K562 (cell line): ENCODE results near the gene ARHGAP26.

Experiments
- ATF3 ChIP-seq, 2 experiments: fragments of 450-650 bp in 1 of 2; sonication (generic) in 1 of 2; formaldehyde crosslinking in 1 of 2; IDR thresholded peaks in 1 of 2; conservative IDR thresholded peaks in 1 of 2; 2 replicates each; pipeline versions ENCODE4 v1.6.1 to v1.8.1; 2016 to 2023; ENCODE audit warnings: mild to moderate bottlenecking in 2 of 2, moderate library complexity in 2 of 2, inconsistent platforms in 1 of 2, missing genetic modification reagents in 1 of 2
- HMGXB4 ChIP-seq: sonication (generic); formaldehyde crosslinking; IDR thresholded peaks from 2 replicates; pipeline ENCODE4 v1.8.1; 2023; ENCODE audit warnings: mild to moderate bottlenecking, missing genetic modification reagents
- MEF2D ChIP-seq: conservative IDR thresholded peaks from 2 replicates; pipeline ENCODE4 v1.6.1; 2016; ENCODE audit warnings: low read depth, missing genetic modification characterization, missing compliant biosample characterization
- NR2C2 ChIP-seq, 2 experiments: fragments of 200-800 bp in 1 of 2; sonication (Bioruptor generic) in 1 of 2; sonication (generic) in 1 of 2; formaldehyde crosslinking in 1 of 2; IDR thresholded peaks; 2 replicates each; pipeline versions ENCODE4 v1.6.1 to v1.8.0; 2016 to 2022; ENCODE audit warnings: mild to moderate bottlenecking in 1 of 2, missing compliant biosample characterization in 1 of 2, missing genetic modification characterization in 1 of 2, missing genetic modification reagents in 1 of 2
- TGIF2 ChIP-seq: sonication (generic); formaldehyde crosslinking; IDR thresholded peaks from 2 replicates; pipeline ENCODE4 v1.8.1; 2022; ENCODE audit warnings: mild to moderate bottlenecking, missing genetic modification reagents, moderate library complexity
- ZNF124 ChIP-seq: sonication (generic); formaldehyde crosslinking; IDR thresholded peaks from 2 replicates; pipeline ENCODE4 v1.8.1; 2022; ENCODE audit warnings: missing genetic modification reagents

GRCh38 chr5:142878111-142878510, 107.9 kb downstream of the ARHGAP26 start:
- no peak for TF ChIP-seq ATF3 (IDR thresholded peaks at IDR 0.05)
- TF ChIP-seq ATF3 (CRISPR knock-in tag; conservative IDR thresholded peaks at IDR 0.05) = no peak
- TF ChIP-seq NR2C2 (CRISPR knock-in tag; IDR thresholded peaks at IDR 0.05) = no peak
- TF ChIP-seq NR2C2 (tag; IDR thresholded peaks at IDR 0.05) = no peak
- TF ChIP-seq ZNF124 (CRISPR knock-in tag) = no peak
- no peak for TF ChIP-seq MEF2D
- TF ChIP-seq TGIF2 (CRISPR knock-in tag) = no peak
- no peak for TF ChIP-seq HMGXB4 (CRISPR knock-in tag)
